ENCODE results near the gene MAN1A2.
"Not testable (repeated sequence)": the region's sequence is repeated elsewhere in the genome, so short reads cannot be mapped to it uniquely, and the experiment has no call there.

DNA sequence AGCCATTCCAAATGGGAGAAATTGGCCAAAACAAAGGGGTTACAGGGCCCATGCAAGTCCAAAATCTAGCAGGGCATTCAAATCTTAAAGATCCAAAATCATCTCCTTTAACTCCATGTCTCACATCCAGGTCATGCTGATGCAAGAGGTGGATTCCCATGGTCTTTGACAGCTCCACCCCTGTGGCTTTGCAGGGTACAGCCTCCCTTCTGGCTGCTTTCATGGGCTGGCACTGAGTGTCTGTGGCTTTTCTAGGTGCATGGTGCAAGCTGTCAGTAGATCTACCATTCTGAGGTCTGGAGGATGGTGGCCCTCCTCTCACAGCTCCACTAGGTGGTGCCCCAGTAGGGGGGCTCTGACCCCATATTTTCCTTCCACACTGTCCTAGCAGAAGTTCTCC is 191.2 kb downstream of the MAN1A2 start:
- TF ChIP-seq POLR2A, EP300 (IDR thresholded peaks at IDR 0.05): not testable (repeated sequence)
- TF ChIP-seq, protein P1, sequence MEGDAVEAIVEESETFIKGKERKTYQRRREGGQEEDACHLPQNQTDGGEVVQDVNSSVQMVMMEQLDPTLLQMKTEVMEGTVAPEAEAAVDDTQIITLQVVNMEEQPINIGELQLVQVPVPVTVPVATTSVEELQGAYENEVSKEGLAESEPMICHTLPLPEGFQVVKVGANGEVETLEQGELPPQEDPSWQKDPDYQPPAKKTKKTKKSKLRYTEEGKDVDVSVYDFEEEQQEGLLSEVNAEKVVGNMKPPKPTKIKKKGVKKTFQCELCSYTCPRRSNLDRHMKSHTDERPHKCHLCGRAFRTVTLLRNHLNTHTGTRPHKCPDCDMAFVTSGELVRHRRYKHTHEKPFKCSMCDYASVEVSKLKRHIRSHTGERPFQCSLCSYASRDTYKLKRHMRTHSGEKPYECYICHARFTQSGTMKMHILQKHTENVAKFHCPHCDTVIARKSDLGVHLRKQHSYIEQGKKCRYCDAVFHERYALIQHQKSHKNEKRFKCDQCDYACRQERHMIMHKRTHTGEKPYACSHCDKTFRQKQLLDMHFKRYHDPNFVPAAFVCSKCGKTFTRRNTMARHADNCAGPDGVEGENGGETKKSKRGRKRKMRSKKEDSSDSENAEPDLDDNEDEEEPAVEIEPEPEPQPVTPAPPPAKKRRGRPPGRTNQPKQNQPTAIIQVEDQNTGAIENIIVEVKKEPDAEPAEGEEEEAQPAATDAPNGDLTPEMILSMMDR (IDR thresholded peaks at IDR 0.05), result not testable (repeated sequence)
